H1 (cell line): ENCODE data around the gene RNF182. TPM values are rescaled to one million over a fixed set of nuclear protein-coding genes. Genes with fewer than 3 reads are reported as not detected.
A peak's percentile ranks its signal among the peaks of the same experiment; 100 is the strongest.

Experiments
- CTCF ChIA-PET: fragments of 300-600 bp; sonication (Branson Sonifier 250); formaldehyde crosslinking; loops from one replicate; lab custom pipeline; 2021; ENCODE audit not compliant: partially characterized antibody; lab: Charles Lee
- POLR2A ChIA-PET: fragments of 300-600 bp; sonication (Branson Sonifier 250); formaldehyde crosslinking; loops from one replicate; lab custom pipeline; 2021; ENCODE audit warnings: inconsistent platforms; ENCODE audit not compliant: partially characterized antibody; lab: Charles Lee
- DNase-seq, 2 experiments: peaks; one replicate each; pipeline versions ENCODE4 v3.0.0 to v3.0.0-alpha.2; 2010 to 2022; ENCODE audit warnings: low spot score in 2 of 2, low read depth in 1 of 2, mixed read lengths in 1 of 2
- FAIRE-seq: peaks from 2 replicates; lab custom pipeline; 2011; peaks lifted over from hg19 to GRCh38; lab: Jason Lieb, UNC
- H2AFZ ChIP-seq: 2 replicates; pipeline ENCODE4 v1.8.1; 2012; ENCODE audit warnings: low read length, inconsistent platforms
- H2AK5ac ChIP-seq: 2 replicates; pipeline ENCODE4 v1.6.1; 2013; ENCODE audit warnings: low read depth, low read length
- H2BK120ac ChIP-seq: replicated peaks from 2 replicates; pipeline ENCODE3; 2013; ENCODE audit warnings: low read depth, low read length, inconsistent platforms
- H2BK12ac ChIP-seq: 2 replicates; pipeline ENCODE4 v1.6.1; 2013; ENCODE audit warnings: low read depth, low read length
- H2BK15ac ChIP-seq: 2 replicates; pipeline ENCODE4 v1.6.1; 2013; ENCODE audit warnings: low read length
- H2BK20ac ChIP-seq: 2 replicates; pipeline ENCODE4 v1.6.1; 2013; ENCODE audit warnings: low read length
- H2BK5ac ChIP-seq: 2 replicates; pipeline ENCODE4 v1.6.1; 2013; ENCODE audit warnings: low read depth, low read length
- H3K14ac ChIP-seq: 2 replicates; pipeline ENCODE4 v1.6.1; 2013; ENCODE audit warnings: inconsistent platforms; ENCODE audit not compliant: insufficient read length
- H3K18ac ChIP-seq: 2 replicates; pipeline ENCODE4 v1.6.1; 2013; ENCODE audit warnings: low read length; ENCODE audit errors: extremely low read depth
- H3K23ac ChIP-seq: 2 replicates; pipeline ENCODE4 v1.6.1; 2013; ENCODE audit warnings: inconsistent platforms; ENCODE audit not compliant: insufficient read length
- H3K23me2 ChIP-seq: 2 replicates; pipeline ENCODE4 v1.6.1; 2013; ENCODE audit warnings: low read depth, low read length
- H3K27ac ChIP-seq: 2 replicates; pipeline ENCODE4 v1.6.1; 2011; ENCODE audit warnings: low read depth, low read length, inconsistent platforms
- H3K27me3 ChIP-seq, 4 experiments: replicated peaks in 1 of 4; 1 replicate in 1 of 4; 2 replicates in 3 of 4; pipeline versions ENCODE4 v1.6.1 to v1.8.1; 2011 to 2013; ENCODE audit warnings: low read length in 3 of 4, mild to moderate bottlenecking in 3 of 4, inconsistent platforms in 2 of 4, mixed read lengths in 2 of 4, moderate library complexity in 1 of 4; ENCODE audit not compliant: control insufficient read depth in 3 of 4, insufficient read depth in 3 of 4; ENCODE audit errors: extremely low read depth in 1 of 4
- H3K36me3 ChIP-seq, 4 experiments: 2 replicates each; pipeline versions ENCODE4 v1.6.1 to v1.8.1; 2011 to 2013; ENCODE audit warnings: mild to moderate bottlenecking in 4 of 4, low read length in 3 of 4, moderate library complexity in 2 of 4, control low read depth in 1 of 4, inconsistent platforms in 1 of 4; ENCODE audit not compliant: insufficient read depth in 4 of 4, control insufficient read depth in 2 of 4
- H3K4ac ChIP-seq: replicated peaks from 2 replicates; pipeline ENCODE3; 2013; ENCODE audit warnings: low read length, low read depth, mixed read lengths, inconsistent platforms; ENCODE audit not compliant: insufficient read length
- H3K4me1 ChIP-seq, 4 experiments: replicated peaks in 1 of 4; 1 replicate in 1 of 4; 2 replicates in 3 of 4; pipeline versions ENCODE4 v1.6.1 to v1.8.1; 2011 to 2013; ENCODE audit warnings: low read length in 3 of 4, inconsistent platforms in 2 of 4, mixed read lengths in 1 of 4; ENCODE audit not compliant: insufficient read depth in 4 of 4, control insufficient read depth in 3 of 4
- H3K4me2 ChIP-seq, 2 experiments: 2 replicates each; pipeline versions ENCODE4 v1.6.1 to v1.8.1; 2011 to 2013; ENCODE audit warnings: low read depth in 2 of 2, low read length in 2 of 2, control low read depth in 1 of 2, inconsistent platforms in 1 of 2, mild to moderate bottlenecking in 1 of 2; ENCODE audit not compliant: insufficient read depth in 1 of 2
- H3K4me3 ChIP-seq, 4 experiments: fragments of 200-600, 300-600 bp in 1 of 4; sonication (generic), shearing (Covaris generic), sonication (Bioruptor Twin) in 1 of 4; 2 replicates each; pipeline versions ENCODE4 v1.5.1 to v1.8.1; 2011 to 2016; ENCODE audit warnings: low read length in 4 of 4, low read depth in 3 of 4, control low read depth in 2 of 4, inconsistent platforms in 2 of 4, mild to moderate bottlenecking in 2 of 4, mixed read lengths in 1 of 4, moderate library complexity in 1 of 4; ENCODE audit not compliant: insufficient read depth in 2 of 4; ENCODE audit errors: extremely low read depth in 1 of 4
- H3K56ac ChIP-seq: replicated peaks from 2 replicates; pipeline ENCODE3; 2013; ENCODE audit warnings: low read depth, mild to moderate bottlenecking, mixed read lengths, low read length, inconsistent platforms; ENCODE audit not compliant: insufficient read length
- H3K79me1 ChIP-seq: 2 replicates; pipeline ENCODE4 v1.6.1; 2013; ENCODE audit warnings: low read depth, low read length, control low read depth
- H3K79me2 ChIP-seq, 2 experiments: 2 replicates each; pipeline versions ENCODE4 v1.6.1 to v1.8.1; 2012 to 2013; ENCODE audit warnings: low read length in 2 of 2, mild to moderate bottlenecking in 2 of 2, inconsistent platforms in 1 of 2; ENCODE audit not compliant: insufficient read depth in 2 of 2, control insufficient read depth in 1 of 2
- H3K9ac ChIP-seq, 4 experiments: replicated peaks in 1 of 4; 1 replicate in 1 of 4; 2 replicates in 3 of 4; pipeline versions ENCODE4 v1.6.1 to v1.8.1; 2011 to 2013; ENCODE audit warnings: low read depth in 3 of 4, low read length in 3 of 4, control low read depth in 2 of 4, mild to moderate bottlenecking in 2 of 4, moderate library complexity in 2 of 4, inconsistent platforms in 1 of 4; ENCODE audit errors: extremely low read depth in 1 of 4
- H3K9me3 ChIP-seq, 2 experiments: 2 replicates each; pipeline versions ENCODE4 v1.6.1 to v1.8.1; 2012 to 2013; ENCODE audit warnings: mild to moderate bottlenecking in 2 of 2, moderate library complexity in 2 of 2, control low read depth in 1 of 2, inconsistent platforms in 1 of 2, low read depth in 1 of 2, low read length in 1 of 2, mixed read lengths in 1 of 2; ENCODE audit not compliant: insufficient read depth in 2 of 2
- H4K20me1 ChIP-seq, 2 experiments: replicated peaks in 1 of 2; 2 replicates each; pipeline versions ENCODE3 to v1.8.1; 2011 to 2013; ENCODE audit warnings: inconsistent platforms in 2 of 2, low read length in 2 of 2, mild to moderate bottlenecking in 1 of 2; ENCODE audit not compliant: insufficient read depth in 2 of 2, control insufficient read depth in 1 of 2
- H4K5ac ChIP-seq: 2 replicates; pipeline ENCODE4 v1.6.1; 2013; ENCODE audit warnings: low read length, low read depth, mixed read lengths, inconsistent platforms; ENCODE audit not compliant: insufficient read length
- H4K8ac ChIP-seq: 2 replicates; pipeline ENCODE4 v1.8.0; 2013; ENCODE audit warnings: mild to moderate bottlenecking, moderate library complexity, low read length, inconsistent platforms; ENCODE audit not compliant: insufficient read depth; ENCODE audit errors: extremely low read depth
- H4K91ac ChIP-seq: replicated peaks from 2 replicates; pipeline ENCODE3; 2013; ENCODE audit warnings: low read length, mixed read lengths, inconsistent platforms; ENCODE audit not compliant: insufficient read length
- MAFK ChIP-seq: IDR thresholded peaks from 2 replicates; pipeline ENCODE4 v1.6.1; 2012; ENCODE audit warnings: low read depth, mild to moderate bottlenecking, improper control_type of control experiment, low read length
- RAD21 ChIP-seq, 2 experiments: IDR thresholded peaks in 1 of 2; conservative IDR thresholded peaks in 1 of 2; 2 replicates each; pipeline ENCODE4 v1.6.1; 2011; ENCODE audit warnings: low read depth in 2 of 2, low read length in 2 of 2, improper control_type of control experiment in 1 of 2, inconsistent platforms in 1 of 2, mild to moderate bottlenecking in 1 of 2, moderate library complexity in 1 of 2
- WGBS, 2 experiments: shearing (Covaris generic) in 1 of 2; methylation state at CpG; one replicate each; pipeline versions ENCODE4 v1.1.6 to v1.1.7; 2013 to 2015; ENCODE audit warnings: low lambda C conversion rate in 2 of 2, mixed read lengths in 2 of 2, inconsistent platforms in 1 of 2, low coverage in 1 of 2, missing lambda C conversion rate in 1 of 2; ENCODE audit not compliant: insufficient replicate concordance in 2 of 2, insufficient coverage in 1 of 2, insufficient read length in 1 of 2; ENCODE audit errors: extremely low coverage in 1 of 2, missing lambda C conversion rate in 1 of 2; 5-methylcytosine and 5-hydroxymethylcytosine counted together
- polyA plus RNA-seq, 7 experiments: library from polyadenylated mRNA; depleted of rRNA in 3 of 7; stranded (reverse) in 5 of 7; unstranded in 2 of 7; fragments of >200 nt in 5 of 7; fragments of 200-250 nt in 2 of 7; gene quantifications; 1 replicate in 5 of 7; 2 replicates in 1 of 7; 4 replicates in 1 of 7; pipeline versions ENCODE4 v1.2.1 to v1.2.3, GENCODE V29; 2011 to 2013; ENCODE audit warnings: missing spikeins in 2 of 7, mixed read lengths in 2 of 7
- total RNA-seq: library from RNA; stranded (reverse); fragmentation: NEBNext Ultra II Directional; extraction: Animal tissue kit (Norgen Biotek cat#: 25700); gene quantifications from 2 replicates; pipeline ENCODE4 v1.2.1, GENCODE V29; 2021
- TF ChIP-seq, protein P1 (sequence below), 3 experiments: IDR thresholded peaks; 1 replicate in 2 of 3; 2 replicates in 1 of 3; pipeline versions ENCODE4 v1.5.1 to v1.6.1; 2011; ENCODE audit warnings: low read length in 3 of 3, mild to moderate bottlenecking in 3 of 3, inconsistent platforms in 2 of 3, low read depth in 1 of 3, moderate library complexity in 1 of 3; ENCODE audit not compliant: insufficient read depth in 1 of 3; ENCODE audit errors: control extremely low read depth in 1 of 3

RNF182 gene
- total and polyA plus RNA-seq, 2 of the 8 experiments (the other 6 are each of a cell fraction or from before 2014, with no cell fraction given): 6.2 to 10.7 TPM

- H2BK5ac ChIP-seq: no peak overlapping the region
- H3K23ac ChIP-seq: no peak overlapping the region
- no peak overlapping the region for H3K9ac ChIP-seq
- H3K56ac ChIP-seq: no peak overlapping the region
- ChIA-PET CTCF (interaction anchor here (0.6 to 5.0 kb wide), 14 partner anchors 9 to 128 kb away, joined by 3 to 25 read pairs (median 4); no protein-coding TSS in a partner anchor), POLR2A (interaction anchor here (1.0 kb wide), 1 partner anchor 14 kb away, joined by 3 read pairs; no protein-coding TSS in a partner anchor)
- no peak overlapping the region for H2AFZ ChIP-seq
- TF ChIP-seq RAD21 (IDR thresholded peaks at IDR 0.05 in 1 of 2, conservative IDR thresholded peaks at IDR 0.05 in 1 of 2; ENCODE audit: low read depth in 2 of 2, low read length in 2 of 2): peak; percentile 47 to 61
- TF ChIP-seq, protein P1, sequence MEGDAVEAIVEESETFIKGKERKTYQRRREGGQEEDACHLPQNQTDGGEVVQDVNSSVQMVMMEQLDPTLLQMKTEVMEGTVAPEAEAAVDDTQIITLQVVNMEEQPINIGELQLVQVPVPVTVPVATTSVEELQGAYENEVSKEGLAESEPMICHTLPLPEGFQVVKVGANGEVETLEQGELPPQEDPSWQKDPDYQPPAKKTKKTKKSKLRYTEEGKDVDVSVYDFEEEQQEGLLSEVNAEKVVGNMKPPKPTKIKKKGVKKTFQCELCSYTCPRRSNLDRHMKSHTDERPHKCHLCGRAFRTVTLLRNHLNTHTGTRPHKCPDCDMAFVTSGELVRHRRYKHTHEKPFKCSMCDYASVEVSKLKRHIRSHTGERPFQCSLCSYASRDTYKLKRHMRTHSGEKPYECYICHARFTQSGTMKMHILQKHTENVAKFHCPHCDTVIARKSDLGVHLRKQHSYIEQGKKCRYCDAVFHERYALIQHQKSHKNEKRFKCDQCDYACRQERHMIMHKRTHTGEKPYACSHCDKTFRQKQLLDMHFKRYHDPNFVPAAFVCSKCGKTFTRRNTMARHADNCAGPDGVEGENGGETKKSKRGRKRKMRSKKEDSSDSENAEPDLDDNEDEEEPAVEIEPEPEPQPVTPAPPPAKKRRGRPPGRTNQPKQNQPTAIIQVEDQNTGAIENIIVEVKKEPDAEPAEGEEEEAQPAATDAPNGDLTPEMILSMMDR (IDR thresholded peaks at IDR 0.05; ENCODE audit: control extremely low read depth in 1 of 3, insufficient read depth in 1 of 3, low read depth in 1 of 3, low read length in 3 of 3): peak; percentile 20 to 44 (median 44)
- TF ChIP-seq MAFK: no peak
- H3K4me1 ChIP-seq: peaks cover 0 to 6% (median 2%) of the 10 kb centered on the region in 4 experiments; a peak in 2 of 7 replicates
- H3K4ac ChIP-seq: no peak overlapping the region
- H3K18ac ChIP-seq: no peak overlapping the region
- H4K91ac ChIP-seq: no peak overlapping the region
- no peak overlapping the region for H3K4me3 ChIP-seq
- no peak overlapping the region for H2BK20ac ChIP-seq
- FAIRE-seq: no peak
- H3K9me3 ChIP-seq: peaks cover 0 to 8% of the 10 kb centered on the region in 2 experiments; a peak in 1 of 4 replicates
- no peak overlapping the region for H3K14ac ChIP-seq
- H3K79me1 ChIP-seq: no peaks in the 10 kb centered on the region
- no peaks in the 10 kb centered on the region for H3K36me3 ChIP-seq
- H4K5ac ChIP-seq: no peak overlapping the region
- H2AK5ac ChIP-seq: no peak overlapping the region
- no peak overlapping the region; the same call in 1 of the 2 replicates for H4K8ac ChIP-seq
- H3K23me2 ChIP-seq: no peaks in the 10 kb centered on the region
- no peaks in the 10 kb centered on the region for H3K79me2 ChIP-seq
- no peaks in the 10 kb centered on the region; a peak in 1 of 7 replicates for H3K27me3 ChIP-seq
- no peaks in the 10 kb centered on the region for H4K20me1 ChIP-seq
- H2BK120ac ChIP-seq: no peak overlapping the region
- no peak for DNase-seq
- no peak overlapping the region for H3K4me2 ChIP-seq
- H3K27ac ChIP-seq: no peak overlapping the region
- 95% methylated on average over 20 of the region's 47 CpGs; no CpG with 5 or more reads in 1 of the 2 experiments for WGBS, 2 experiments
- no peak overlapping the region for H2BK15ac ChIP-seq
- H2BK12ac ChIP-seq: no peak overlapping the region
Observed at GRCh38 chr6:14002176-14002947, 77.6 kb downstream of the RNF182 start.
